Measurements from ENCODE around the gene CCDC179. TPM values are rescaled to one million over a fixed set of nuclear protein-coding genes. Genes with fewer than 3 reads are reported as not detected.

The CCDC179 gene
- polyA plus RNA-seq, 2 of the 4 experiments (the other 2 are of a cell fraction): not detected

- WGBS (ENCODE audit: missing lambda C conversion rate): 4% methylated on average over 2 of the region's 2 CpGs
- H3K4me3 ChIP-seq: no peak overlapping the region
- CTCF ChIA-PET: no interaction called here
- H3K4me1 ChIP-seq: no peaks in the 10 kb centered on the region
- no peak overlapping the region for H3K4me2 ChIP-seq
- no peak for ATAC-seq
- H3K27ac ChIP-seq: no peak overlapping the region
- no peak for FAIRE-seq
- no peak for DNase-seq (ENCODE audit: low read depth in 1 of 2, low spot score in 1 of 2)
- H3K9me3 ChIP-seq: no peaks in the 10 kb centered on the region
- POLR2A ChIA-PET: no interaction called here
- TF ChIP-seq RCOR1 (IDR thresholded peaks at IDR 0.05; ENCODE audit: low read depth, low read length): no peak
- TF ChIP-seq CTCF (IDR thresholded peaks at IDR 0.05): no peak
- no peak for TF ChIP-seq ELK1 (IDR thresholded peaks at IDR 0.05; ENCODE audit: low read depth, low read length)
- no peak for TF ChIP-seq MAFK (IDR thresholded peaks at IDR 0.05; ENCODE audit: partially characterized antibody)
- TF ChIP-seq ESRRA (IDR thresholded peaks at IDR 0.05; ENCODE audit: borderline replicate concordance, low read length): no peak
- no peak for TF ChIP-seq CHD4 (IDR thresholded peaks at IDR 0.05; ENCODE audit: borderline replicate concordance)
Observed at GRCh38 chr11:22890227-22890626, 30.0 kb upstream of the CCDC179 start.

- 0% methylated on average over 1 of the region's 1 CpG for WGBS (ENCODE audit: missing lambda C conversion rate)
- TF ChIP-seq TFCP2L1 (CRISPR knock-in tag; IDR thresholded peaks at IDR 0.05) (no peak), PBX3 (IDR thresholded peaks at IDR 0.05) (no peak), NR3C1 (IDR thresholded peaks at IDR 0.05) (no peak), USF2 (IDR thresholded peaks at IDR 0.05) (no peak), NPAS2 (CRISPR knock-in tag; IDR thresholded peaks at IDR 0.05; ENCODE audit: borderline replicate concordance) (no peak), POLR2A (IDR thresholded peaks at IDR 0.05; ENCODE audit: low read length) (no peak), EP300 (IDR thresholded peaks at IDR 0.05) (no peak), MAZ (IDR thresholded peaks at IDR 0.05; ENCODE audit: borderline replicate concordance, low read depth, low read length) (no peak), EHMT2 (IDR thresholded peaks at IDR 0.05; ENCODE audit: low read depth) (no peak), RARB (CRISPR knock-in tag; IDR thresholded peaks at IDR 0.05) (no peak), HES2 (IDR thresholded peaks at IDR 0.05) (no peak)
- H3K4me3 ChIP-seq: no peak overlapping the region
- no peak for ATAC-seq
- ChIA-PET POLR2A (no interaction called here), CTCF (no interaction called here)
- no peak for FAIRE-seq
- H3K27ac ChIP-seq: no peak overlapping the region
- no peaks in the 10 kb centered on the region for H3K9me3 ChIP-seq
- no peak for DNase-seq (ENCODE audit: low read depth in 1 of 2, low spot score in 1 of 2)
- H3K4me2 ChIP-seq: no peak overlapping the region
- no peaks in the 10 kb centered on the region for H3K4me1 ChIP-seq
Observed at GRCh38 chr11:22884217-22884616, 23.9 kb upstream of the CCDC179 start.

- FAIRE-seq (no peak), ATAC-seq (no peak), DNase-seq (ENCODE audit: low read depth in 1 of 2, low spot score in 1 of 2) (no peak)
- Histone ChIP-seq H3K4me2 (no peak overlapping the region), H3K4me3 (no peak overlapping the region), H3K27ac (no peak overlapping the region), H3K9me3 (no peaks in the 10 kb centered on the region), H3K4me1 (no peaks in the 10 kb centered on the region)
- TF ChIP-seq HMGXB4 (CRISPR knock-in tag; IDR thresholded peaks at IDR 0.05; ENCODE audit: borderline replicate concordance) (no peak), ZC3H11A (IDR thresholded peaks at IDR 0.05) (no peak), HOXB13 (CRISPR knock-in tag; IDR thresholded peaks at IDR 0.05; ENCODE audit: low read depth) (no peak), NFE2L2 (conservative IDR thresholded peaks at IDR 0.05; ENCODE audit: low read length) (no peak), RARB (CRISPR knock-in tag; IDR thresholded peaks at IDR 0.05) (no peak), CTCF (IDR thresholded peaks at IDR 0.05) (no peak), JUNB (IDR thresholded peaks at IDR 0.05) (no peak)
- 0% methylated on average over 2 of the region's 2 CpGs for WGBS (ENCODE audit: missing lambda C conversion rate)
- POLR2A ChIA-PET: no interaction called here
- CTCF ChIA-PET: no interaction called here
Observed at GRCh38 chr11:22879630-22880029, 19.4 kb upstream of the CCDC179 start.

Data from A549 (cell line).